Measurements from ENCODE around the gene KAZN. TPM values are rescaled to one million over a fixed set of nuclear protein-coding genes. Genes with fewer than 3 reads are reported as not detected.
A peak's percentile ranks its signal among the peaks of the same experiment; 100 is the strongest.

Gene KAZN
- total RNA-seq, 1 experiment from 2014 or later = 7.0 TPM

- in situ Hi-C loops (cut with HindIII; ENCODE audit: low pct_unique_long_range_greater_than_20kb, low sequenced_read_pairs) = no loop called here
- DNase-seq (ENCODE audit: low read depth) = peak; percentile 33
Measured at GRCh38 chr1:14605945-14606344, 7.5 kb downstream of the KAZN start.

GRCh38 chr1:14606632-14607031 lies 8.1 kb downstream of the KAZN start:
- DNase-seq (ENCODE audit: low read depth) = peak; percentile 19
- in situ Hi-C loops (cut with HindIII; ENCODE audit: low pct_unique_long_range_greater_than_20kb, low sequenced_read_pairs) = no loop called here

GRCh38 chr1:14607295-14607694 lies 8.8 kb downstream of the KAZN start:
- no peak for DNase-seq (ENCODE audit: low read depth)
- in situ Hi-C loops (cut with HindIII; ENCODE audit: low pct_unique_long_range_greater_than_20kb, low sequenced_read_pairs) = no loop called here

- in situ Hi-C loops (cut with HindIII; ENCODE audit: low pct_unique_long_range_greater_than_20kb, low sequenced_read_pairs) = no loop called here
Measured at GRCh38 chr1:14608308-14608707, 9.8 kb downstream of the KAZN start.

GRCh38 chr1:14610761-14611160 lies 12.3 kb downstream of the KAZN start:
- DNase-seq (ENCODE audit: low read depth) = peak; percentile 17
- in situ Hi-C loops (cut with HindIII; ENCODE audit: low pct_unique_long_range_greater_than_20kb, low sequenced_read_pairs) = no loop called here

More at GRCh38 chr1:14608308-14608707, 9.8 kb downstream of the KAZN start:
- no peak for DNase-seq (ENCODE audit: low read depth)

GRCh38 chr1:14611792-14612191 lies 13.3 kb downstream of the KAZN start:
- no peak for DNase-seq (ENCODE audit: low read depth)
- in situ Hi-C loops (cut with HindIII; ENCODE audit: low pct_unique_long_range_greater_than_20kb, low sequenced_read_pairs) = no loop called here

GRCh38 chr1:14612256-14612655 lies 13.8 kb downstream of the KAZN start:
- in situ Hi-C loops (cut with HindIII; ENCODE audit: low pct_unique_long_range_greater_than_20kb, low sequenced_read_pairs) = no loop called here
- peak; percentile 12 for DNase-seq (ENCODE audit: low read depth)

GRCh38 chr1:14613926-14614325 lies 15.4 kb downstream of the KAZN start:
- in situ Hi-C loops (cut with HindIII; ENCODE audit: low pct_unique_long_range_greater_than_20kb, low sequenced_read_pairs) = no loop called here
- peak; percentile 11 for DNase-seq (ENCODE audit: low read depth)

GRCh38 chr1:14614341-14614740 lies 15.9 kb downstream of the KAZN start:
- no peak for DNase-seq (ENCODE audit: low read depth)
- in situ Hi-C loops (cut with HindIII; ENCODE audit: low pct_unique_long_range_greater_than_20kb, low sequenced_read_pairs) = no loop called here

GRCh38 chr1:14615549-14616218 lies 17.2 kb downstream of the KAZN start:
- in situ Hi-C loops (cut with HindIII; ENCODE audit: low pct_unique_long_range_greater_than_20kb, low sequenced_read_pairs) = no loop called here
- no peak for DNase-seq (ENCODE audit: low read depth)

GRCh38 chr1:14616632-14617396 lies 18.3 kb downstream of the KAZN start:
- in situ Hi-C loops (cut with HindIII; ENCODE audit: low pct_unique_long_range_greater_than_20kb, low sequenced_read_pairs) = no loop called here
- no peak for DNase-seq (ENCODE audit: low read depth)

- in situ Hi-C loops (cut with HindIII; ENCODE audit: low pct_unique_long_range_greater_than_20kb, low sequenced_read_pairs) = no loop called here
- no peak for DNase-seq (ENCODE audit: low read depth)
Measured at GRCh38 chr1:14617791-14618190, 19.3 kb downstream of the KAZN start.

- DNase-seq (ENCODE audit: low read depth) = no peak
- in situ Hi-C loops (cut with HindIII; ENCODE audit: low pct_unique_long_range_greater_than_20kb, low sequenced_read_pairs) = no loop called here
Measured at GRCh38 chr1:14620941-14621340, 22.5 kb downstream of the KAZN start.

- in situ Hi-C loops (cut with HindIII; ENCODE audit: low pct_unique_long_range_greater_than_20kb, low sequenced_read_pairs) = no loop called here
- no peak for DNase-seq (ENCODE audit: low read depth)
Measured at GRCh38 chr1:14623090-14623489, 24.6 kb downstream of the KAZN start.

GRCh38 chr1:14624941-14625340 lies 26.5 kb downstream of the KAZN start:
- in situ Hi-C loops (cut with HindIII; ENCODE audit: low pct_unique_long_range_greater_than_20kb, low sequenced_read_pairs) = no loop called here
- DNase-seq (ENCODE audit: low read depth) = no peak

- no peak for DNase-seq (ENCODE audit: low read depth)
- in situ Hi-C loops (cut with HindIII; ENCODE audit: low pct_unique_long_range_greater_than_20kb, low sequenced_read_pairs) = no loop called here
Measured at GRCh38 chr1:14625572-14625971, 27.1 kb downstream of the KAZN start.

GRCh38 chr1:14625996-14626395 lies 27.5 kb downstream of the KAZN start:
- in situ Hi-C loops (cut with HindIII; ENCODE audit: low pct_unique_long_range_greater_than_20kb, low sequenced_read_pairs) = no loop called here
- DNase-seq (ENCODE audit: low read depth) = no peak

GRCh38 chr1:14626869-14627607 lies 28.6 kb downstream of the KAZN start:
- in situ Hi-C loops (cut with HindIII; ENCODE audit: low pct_unique_long_range_greater_than_20kb, low sequenced_read_pairs) = no loop called here
- no peak for DNase-seq (ENCODE audit: low read depth)
